B cell (primary cell): Measurements from ENCODE around the gene CENPA. TPM values are rescaled to one million over a fixed set of nuclear protein-coding genes. Genes with fewer than 3 reads are reported as not detected.

Experiments used
- ATAC-seq: fragments of 200-7000 bp; cut with Tn5 transposase; one replicate; pipeline ENCODE4 v1.10.0; 2021; ENCODE audit warnings: low read depth, mild to moderate bottlenecking, moderate number of reproducible peaks, moderate library complexity
- CTCF ChIA-PET: fragments of 350-600 bp; sonication (Branson Sonifier 250); formaldehyde crosslinking; loops from one replicate; lab custom pipeline; 2021; ENCODE audit warnings: antibody characterized with exemption, inconsistent platforms; lab: Charles Lee
- POLR2A ChIA-PET: fragments of 350-600 bp; sonication (Branson Sonifier 250); formaldehyde crosslinking; loops from one replicate; lab custom pipeline; 2021; ENCODE audit warnings: antibody characterized with exemption; lab: Charles Lee
- DNase-seq: peaks from one replicate; pipeline ENCODE4 v3.0.0; 2013
- H2AFZ ChIP-seq: 2 replicates; pipeline ENCODE4 v1.6.1; 2012; ENCODE audit warnings: mild to moderate bottlenecking, low read depth, low read length; ENCODE audit not compliant: insufficient read depth, poor library complexity, severe bottlenecking
- H3K27ac ChIP-seq, 2 donors: 1 replicate in 1 of 2; 2 replicates in 1 of 2; pipeline ENCODE4 v1.5.1; 2012 to 2013; ENCODE audit warnings: low read length in 2 of 2, mild to moderate bottlenecking in 2 of 2, moderate library complexity in 1 of 2
- H3K27me3 ChIP-seq, 4 experiments: fragments of 200-600 bp in 1 of 4; sonication (generic) in 1 of 4; replicated peaks in 1 of 4; 1 replicate in 2 of 4; 2 replicates in 2 of 4; pipeline versions ENCODE4 v1.6.1 to v1.7.0; 2013 to 2016; ENCODE audit warnings: low read length in 3 of 4, mild to moderate bottlenecking in 2 of 4, mixed read lengths in 1 of 4, moderate library complexity in 1 of 4; ENCODE audit not compliant: insufficient read depth in 4 of 4, control insufficient read depth in 3 of 4; ENCODE audit errors: control extremely low read depth in 1 of 4
- H3K36me3 ChIP-seq, 2 experiments: replicated peaks in 1 of 2; 1 replicate in 1 of 2; 2 replicates in 1 of 2; pipeline versions ENCODE4 v1.6.1 to v1.7.1; 2013; ENCODE audit warnings: low read length in 1 of 2; ENCODE audit not compliant: insufficient read depth in 2 of 2, control insufficient read depth in 1 of 2; ENCODE audit errors: control extremely low read depth in 1 of 2, extremely low read depth in 1 of 2
- H3K4me1 ChIP-seq, 2 donors: fragments of 200-600 bp in 1 of 2; sonication (generic) in 1 of 2; 1 replicate in 1 of 2; 2 replicates in 1 of 2; pipeline versions ENCODE4 v1.5.1 to v1.6.1; 2013 to 2017; ENCODE audit warnings: low read length in 2 of 2; ENCODE audit not compliant: control insufficient read depth in 2 of 2, insufficient read depth in 2 of 2
- H3K4me2 ChIP-seq: replicated peaks from 2 replicates; pipeline ENCODE3; 2012; ENCODE audit warnings: mild to moderate bottlenecking, low read depth, low read length; ENCODE audit not compliant: poor library complexity, severe bottlenecking
- H3K4me3 ChIP-seq, 5 experiments: fragments of 200-600 bp in 1 of 5; sonication (generic) in 1 of 5; 1 replicate in 3 of 5; 2 replicates in 2 of 5; pipeline versions ENCODE4 v1.5.1 to v1.7.0; 2011 to 2016; ENCODE audit warnings: low read length in 4 of 5, mild to moderate bottlenecking in 4 of 5, low read depth in 2 of 5, control low read depth in 1 of 5, moderate library complexity in 1 of 5; ENCODE audit not compliant: insufficient read depth in 1 of 5; ENCODE audit errors: control extremely low read depth in 1 of 5, extremely low read depth in 1 of 5
- H3K79me2 ChIP-seq: fragments of 200-600 bp; sonication (generic); one replicate; pipeline ENCODE4 v1.6.0; 2016; ENCODE audit warnings: low read length; ENCODE audit not compliant: control insufficient read depth, insufficient read depth
- H3K9ac ChIP-seq: fragments of 200-600 bp; sonication (generic); 2 replicates; pipeline ENCODE4 v1.6.1; 2017; ENCODE audit warnings: mild to moderate bottlenecking, low read length, moderate library complexity
- H3K9me3 ChIP-seq, 3 donors: one replicate each; pipeline versions ENCODE4 v1.6.1 to v1.7.1; 2013; ENCODE audit warnings: low read length in 2 of 3; ENCODE audit not compliant: control insufficient read depth in 2 of 3, insufficient read depth in 1 of 3; ENCODE audit errors: control extremely low read depth in 1 of 3
- H4K20me1 ChIP-seq: 2 replicates; pipeline ENCODE4 v1.6.0; 2012; ENCODE audit warnings: mild to moderate bottlenecking, low read length; ENCODE audit not compliant: insufficient read depth, control insufficient read depth, poor library complexity, severe bottlenecking
- H3K27ac Mint-ChIP-seq: one replicate; pipeline ENCODE4 v1.8.0; 2021; ENCODE audit warnings: mixed read lengths
- H3K27me3 Mint-ChIP-seq: one replicate; pipeline ENCODE4 v1.8.0; 2021; ENCODE audit warnings: mixed read lengths
- H3K4me1 Mint-ChIP-seq: one replicate; pipeline ENCODE4 v1.8.0; 2021; ENCODE audit warnings: mixed read lengths
- H3K4me3 Mint-ChIP-seq: one replicate; pipeline ENCODE4 v1.8.0; 2021; ENCODE audit warnings: mixed read lengths
- H3K9me3 Mint-ChIP-seq: one replicate; pipeline ENCODE4 v1.8.0; 2022; ENCODE audit warnings: mixed read lengths; ENCODE audit not compliant: insufficient read depth
- CTCF ChIP-seq: fragments of 200-600 bp; IDR thresholded peaks from one replicate; pipeline ENCODE4 v1.8.0; 2022; ENCODE audit warnings: antibody characterized with exemption, mild to moderate bottlenecking
- EZH2 ChIP-seq: IDR thresholded peaks from 2 replicates; pipeline ENCODE4 v1.6.1; 2012; ENCODE audit warnings: borderline replicate concordance, low read depth, mild to moderate bottlenecking, moderate library complexity, low read length; ENCODE audit not compliant: insufficient read depth, poor library complexity, severe bottlenecking
- WGBS: methylation state at CpG from one replicate; pipeline ENCODE4 v1.1.5; 2013; ENCODE audit warnings: missing lambda C conversion rate; ENCODE audit not compliant: insufficient coverage; 5-methylcytosine and 5-hydroxymethylcytosine counted together
- intact Hi-C: fragments of 100-400 bp; cut with micrococcal nuclease; formaldehyde crosslinking; loops from one replicate; pipeline ENCODE4 v1.10.0; 2022
- polyA plus RNA-seq: library from polyadenylated mRNA; depleted of rRNA; stranded (reverse); fragments of >200 nt; gene quantifications from 2 replicates; pipeline ENCODE4 v1.2.3, GENCODE V29; 2012
- total RNA-seq, 2 donors: library from RNA; stranded (reverse); fragments of 120-200 nt in 1 of 2; gene quantifications; 1 replicate in 1 of 2; 2 replicates in 1 of 2; pipeline versions ENCODE4 v1.2.3 to v1.2.4, GENCODE V29; 2013 to 2022

Gene CENPA
- total and polyA plus RNA-seq, 2 donors (not counting 1 experiment from before 2014, with no cell fraction given), result 0.10 TPM; not detected in 1

GRCh38 chr2:26782876-26783704 lies 2.8 kb upstream of the CENPA start:
- Mint-ChIP-seq H3K4me3 (no peak overlapping the region), H3K27me3 (peaks cover 3% of the 10 kb centered on the region), H3K4me1 (peaks cover 13% of the 10 kb centered on the region), H3K9me3 (no peaks in the 10 kb centered on the region), H3K27ac (no peak overlapping the region)
- ATAC-seq, result no peak
- Histone ChIP-seq H3K9ac (no peak overlapping the region), H2AFZ (no peak overlapping the region), H3K36me3 (peaks cover 3 to 21% of the 10 kb centered on the region in 2 experiments), H4K20me1 (no peaks in the 10 kb centered on the region), H3K4me2 (no peak overlapping the region), H3K4me1 (peaks cover 8 to 14% of the 10 kb centered on the region in 2 donors), H3K27ac (no peak overlapping the region), H3K79me2 (peaks cover under 1% of the 10 kb centered on the region), H3K27me3 (no peaks in the 10 kb centered on the region), H3K9me3 (no peaks in the 10 kb centered on the region), H3K4me3 (no peak overlapping the region)
- TF ChIP-seq EZH2 (no peak), CTCF (no peak)
- no peak for DNase-seq
- ChIA-PET CTCF (interaction anchor here (0.7 kb wide), 1 partner anchor 1342 kb away, joined by 4 read pairs; no protein-coding TSS in a partner anchor), POLR2A (interaction anchor here (0.7 kb wide), 1 partner anchor 17 kb away, joined by 7 read pairs; no protein-coding TSS in a partner anchor)
- WGBS, result 100% methylated on average over 6 of the region's 12 CpGs
- intact Hi-C loops, result loop anchor here (10.0 kb wide), 3 partner anchors 302 to 1808 kb away; partner anchors contain the start of genes BABAM2, DNAJC27, KHK and RBKS
